Thymus (tissue), 11 donors: ENCODE data around the gene SSU72. TPM values are rescaled to one million over a fixed set of nuclear protein-coding genes. Genes with fewer than 3 reads are reported as not detected.

ENCODE experiments used
- DNase-seq, 9 donors: peaks; one replicate each; pipeline ENCODE4 v3.0.0-alpha.2; 2013; ENCODE audit warnings: low spot score in 9 of 9, low read depth in 6 of 9, missing footprints in 1 of 9
- H3K27ac ChIP-seq, 2 donors: one replicate each; pipeline ENCODE4 v1.5.1; 2013; ENCODE audit warnings: control low read depth in 1 of 2, low read depth in 1 of 2, low read length in 1 of 2, mild to moderate bottlenecking in 1 of 2, moderate library complexity in 1 of 2
- H3K27me3 ChIP-seq, 2 donors: one replicate each; pipeline ENCODE4 v1.5.1; 2013; ENCODE audit warnings: low read length in 1 of 2; ENCODE audit not compliant: control insufficient read depth in 2 of 2, insufficient read depth in 1 of 2
- H3K36me3 ChIP-seq, 2 donors: one replicate each; pipeline ENCODE4 v1.5.1; 2013; ENCODE audit warnings: low read length in 1 of 2, mild to moderate bottlenecking in 1 of 2, moderate library complexity in 1 of 2; ENCODE audit not compliant: control insufficient read depth in 2 of 2, insufficient read depth in 2 of 2
- H3K4me1 ChIP-seq, 2 donors: one replicate each; pipeline ENCODE4 v1.5.1; 2013; ENCODE audit warnings: low read length in 2 of 2; ENCODE audit not compliant: control insufficient read depth in 2 of 2, insufficient read depth in 2 of 2
- H3K4me3 ChIP-seq, 2 donors: one replicate each; pipeline ENCODE4 v1.5.1; 2013; ENCODE audit warnings: low read length in 2 of 2, control low read depth in 1 of 2, mild to moderate bottlenecking in 1 of 2
- H3K9me3 ChIP-seq, 2 donors: one replicate each; pipeline ENCODE4 v1.5.1; 2013; ENCODE audit warnings: low read length in 1 of 2, mild to moderate bottlenecking in 1 of 2; ENCODE audit not compliant: control insufficient read depth in 2 of 2, insufficient read depth in 1 of 2
- WGBS: extraction: QIAGEN DNeasy Blood & Tissue Kit; methylation state at CpG from one replicate; pipeline ENCODE4 v1.1.7; 2013; 5-methylcytosine and 5-hydroxymethylcytosine counted together
- polyA plus RNA-seq: library from polyadenylated mRNA; stranded (reverse); fragments of 200-250 nt; gene quantifications from one replicate; pipeline ENCODE4 v1.2.3, GENCODE V29; 2013
- total RNA-seq: library from RNA; stranded (reverse); fragments of 120-200 nt; gene quantifications from one replicate; pipeline ENCODE4 v1.2.4, GENCODE V29; 2013
- donor health status: healthy.

SSU72 gene
- total and polyA plus RNA-seq, 2 donors = 47.8 to 109 TPM

GRCh38 chr1:1604374-1605033, 29.8 kb upstream of the SSU72 start:
- peaks cover 3 to 9% of the 10 kb centered on the region in 2 donors for H3K4me1 ChIP-seq
- DNase-seq = no peak
- H3K4me3 ChIP-seq = no peak overlapping the region
- H3K36me3 ChIP-seq = no peaks in the 10 kb centered on the region
- peaks cover 26 to 45% of the 10 kb centered on the region in 2 donors for H3K27me3 ChIP-seq
- H3K27ac ChIP-seq = no peak overlapping the region
- peaks cover 0 to 4% of the 10 kb centered on the region in 2 donors for H3K9me3 ChIP-seq
- WGBS = 94% methylated on average over 15 of the region's 15 CpGs

DNA sequence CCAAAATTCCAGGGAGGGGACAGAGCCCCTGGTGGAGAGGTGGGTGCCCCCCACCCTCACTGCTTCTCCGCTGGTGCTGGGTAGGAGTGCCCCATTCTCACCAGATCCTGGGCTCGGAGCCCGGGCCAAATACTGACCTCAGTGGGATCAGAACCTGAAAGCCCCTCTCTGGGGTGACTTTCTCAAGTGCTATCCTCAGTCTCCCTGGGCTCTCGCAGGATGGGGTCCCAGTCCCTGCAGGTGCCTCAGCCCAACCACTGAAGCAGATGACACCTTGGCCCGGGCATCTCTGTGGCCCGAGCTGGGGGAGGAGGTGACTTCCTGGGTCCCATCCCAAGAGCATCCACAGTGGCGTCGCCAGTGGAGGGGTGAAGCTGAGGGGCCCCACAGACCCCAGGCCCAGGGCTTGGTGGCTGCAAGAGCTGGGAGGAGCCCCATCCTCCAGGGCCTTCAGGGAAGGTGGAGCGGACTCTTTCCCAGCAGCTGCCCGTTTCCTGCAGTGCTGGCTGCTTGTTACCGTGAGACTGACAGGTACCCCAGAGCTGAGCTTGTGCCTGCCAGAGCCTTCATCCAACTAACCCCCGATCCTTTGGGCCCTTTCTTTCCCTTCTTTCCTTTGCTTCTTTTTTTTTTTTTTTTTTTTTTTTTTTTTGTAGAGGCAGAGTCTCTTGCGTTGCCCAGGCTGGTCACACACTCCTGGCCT, 29.2 kb upstream of the SSU72 start:
- H3K4me1 ChIP-seq = peaks cover 7 to 9% of the 10 kb centered on the region in 2 donors
- H3K36me3 ChIP-seq = no peaks in the 10 kb centered on the region
- H3K9me3 ChIP-seq = peaks cover 0 to 4% of the 10 kb centered on the region in 2 donors
- H3K27ac ChIP-seq = no peak overlapping the region
- WGBS = 92% methylated on average over 13 of the region's 13 CpGs
- no peak for DNase-seq
- peaks cover 33 to 52% of the 10 kb centered on the region in 2 donors for H3K27me3 ChIP-seq
- H3K4me3 ChIP-seq = no peak overlapping the region

- Histone ChIP-seq H3K36me3 (no peaks in the 10 kb centered on the region), H3K27ac (no peak overlapping the region), H3K27me3 (peaks cover 41 to 59% of the 10 kb centered on the region in 2 donors), H3K4me3 (no peak overlapping the region), H3K9me3 (peaks cover 0 to 4% of the 10 kb centered on the region in 2 donors), H3K4me1 (peaks cover 7 to 9% of the 10 kb centered on the region in 2 donors)
- no peak for DNase-seq
- WGBS = 94% methylated on average over 13 of the region's 13 CpGs
These were observed 28.4 kb upstream of the SSU72 start for GRCh38 chr1:1602968-1603506.

DNA sequence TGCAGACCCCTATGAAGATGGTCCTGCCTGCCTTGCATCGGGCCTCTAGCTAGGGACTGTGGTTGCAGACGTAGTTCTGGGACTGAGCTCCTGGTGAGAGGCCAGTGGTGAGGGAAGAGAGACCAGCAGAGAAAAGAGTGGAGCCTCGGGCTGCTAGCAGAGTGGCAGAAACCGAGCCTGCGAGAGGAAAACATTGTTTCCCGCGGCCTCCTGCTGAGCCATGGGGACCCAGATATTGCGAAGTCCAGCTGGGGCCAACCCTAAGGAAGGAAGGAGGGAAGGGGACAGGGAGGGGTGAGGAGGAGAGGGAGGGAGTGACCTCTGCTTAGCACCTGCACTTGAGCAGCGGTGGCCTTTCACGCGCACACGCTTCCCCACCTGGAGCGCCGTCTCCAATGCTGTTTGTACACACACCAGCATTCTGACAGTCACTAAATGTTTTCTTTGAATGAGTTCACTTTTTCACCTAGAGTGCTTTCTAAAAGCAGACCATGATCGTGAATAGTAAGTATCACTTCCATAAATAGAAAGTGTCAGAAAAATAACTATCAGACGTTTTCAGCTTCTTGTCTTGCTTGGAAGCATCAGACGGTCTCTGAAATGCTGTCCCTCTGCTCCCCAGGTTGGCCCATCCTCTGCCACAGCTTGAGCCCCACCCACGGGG, 27.8 kb upstream of the SSU72 start:
- Histone ChIP-seq H3K36me3 (no peaks in the 10 kb centered on the region), H3K9me3 (peaks cover 0 to 4% of the 10 kb centered on the region in 2 donors), H3K4me1 (peaks cover 7 to 9% of the 10 kb centered on the region in 2 donors), H3K27me3 (peaks cover 46 to 65% of the 10 kb centered on the region in 2 donors), H3K27ac (no peak overlapping the region), H3K4me3 (no peak overlapping the region)
- peak in 1 of 9 donors; percentile 0 for DNase-seq
- 81% methylated on average over 18 of the region's 18 CpGs for WGBS

- peaks cover 5 to 7% of the 10 kb centered on the region in 2 donors for H3K4me1 ChIP-seq
- 98% methylated on average over 15 of the region's 15 CpGs for WGBS
- no peak overlapping the region for H3K4me3 ChIP-seq
- H3K27ac ChIP-seq = no peak overlapping the region
- H3K9me3 ChIP-seq = peaks cover 0 to 4% of the 10 kb centered on the region in 2 donors
- H3K36me3 ChIP-seq = no peaks in the 10 kb centered on the region
- DNase-seq = no peak
- H3K27me3 ChIP-seq = peaks cover 52 to 72% of the 10 kb centered on the region in 2 donors
These were observed 27.1 kb upstream of the SSU72 start for GRCh38 chr1:1601564-1602303.

DNA sequence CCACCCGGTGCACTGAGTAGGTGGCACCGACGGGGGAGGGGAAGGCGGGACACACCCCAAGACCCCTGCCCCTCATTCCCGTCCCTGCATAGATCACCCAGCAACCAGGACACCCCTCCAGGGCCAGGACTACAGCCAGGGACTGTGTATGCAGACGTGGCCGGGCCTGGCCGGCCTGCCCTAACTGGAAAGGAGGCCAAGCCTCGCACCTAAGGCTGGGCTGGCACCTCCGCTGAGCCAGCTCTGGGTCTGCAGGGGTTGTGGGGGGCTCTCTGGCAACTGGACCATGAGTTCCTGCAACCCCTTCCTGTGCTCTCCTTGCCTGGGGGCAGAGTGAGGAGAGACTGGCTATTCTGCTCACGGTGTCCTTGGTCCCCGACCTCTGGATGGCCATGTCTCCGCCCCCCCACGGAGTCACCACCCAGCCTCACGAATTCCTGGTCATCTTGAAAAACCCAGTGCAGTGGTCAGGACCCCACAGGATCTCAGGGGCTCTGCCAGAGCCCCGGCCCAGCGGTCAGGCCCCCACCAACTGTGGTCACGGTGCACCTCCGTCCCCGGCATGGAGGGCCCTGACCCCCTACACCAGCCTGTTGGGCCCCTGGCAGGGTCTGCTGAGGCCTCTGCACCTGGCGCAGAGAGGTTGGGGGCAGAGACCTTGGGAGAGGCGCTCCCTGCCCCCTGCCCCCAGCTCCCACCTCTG, 26.3 kb upstream of the SSU72 start:
- Histone ChIP-seq H3K36me3 (no peaks in the 10 kb centered on the region), H3K27ac (no peak overlapping the region), H3K27me3 (peaks cover 52 to 80% of the 10 kb centered on the region in 2 donors), H3K9me3 (peaks cover 0 to 4% of the 10 kb centered on the region in 2 donors), H3K4me1 (peaks cover 2 to 7% of the 10 kb centered on the region in 2 donors), H3K4me3 (no peak overlapping the region)
- no peak for DNase-seq
- 90% methylated on average over 22 of the region's 22 CpGs for WGBS

GRCh38 chr1:1599935-1600860, 25.5 kb upstream of the SSU72 start, which contains the start of gene FNDC10:
FNDC10 (minus strand) TSS chr1:1600135; CDS start chr1:1600015, 120 bp downstream.
- no peak for DNase-seq
- Histone ChIP-seq H3K36me3 (no peaks in the 10 kb centered on the region), H3K9me3 (peaks cover 0 to 4% of the 10 kb centered on the region in 2 donors), H3K4me3 (peak within 1 kb of the TSS in 1 of 2 donors; percentile 54), H3K27ac (no peak within 1 kb of the TSS), H3K4me1 (peaks cover 2 to 7% of the 10 kb centered on the region in 2 donors), H3K27me3 (peaks cover 52 to 87% of the 10 kb centered on the region in 2 donors)
- 8% methylated on average over 124 of the region's 125 CpGs for whole genome bisulfite sequencing
